Effector CD4-positive, alpha-beta T cell (primary cell): ENCODE measurements around the gene SLC46A3.
"Not testable (repeated sequence)": the region's sequence is repeated elsewhere in the genome, so short reads cannot be mapped to it uniquely, and the experiment has no call there.

ENCODE experiments used
- DNase-seq: peaks from one replicate; pipeline ENCODE4 v3.0.0-alpha.2; 2020
- total RNA-seq: gene quantifications from one replicate; lab custom pipeline; 2026; lab: John Stamatoyannopoulos, UW

SLC46A3 gene
- total RNA-seq = 22.9 reads per million, percentile 50 among the genes with 10 or more reads in this experiment

- peak; percentile 96 for DNase-seq
Observed at GRCh38 chr13:28718543-28719226, at the start of gene SLC46A3. SLC46A3 (minus strand) TSS chr13:28718970; CDS start chr13:28717998, 972 bp downstream.

- no peak for DNase-seq
Observed at GRCh38 chr13:28763887-28764286, 45.1 kb upstream of the SLC46A3 start.

- DNase-seq = no peak
Observed at GRCh38 chr13:28761586-28761985, 42.8 kb upstream of the SLC46A3 start.

- DNase-seq = no peak
Observed at GRCh38 chr13:28755546-28755870, 36.7 kb upstream of the SLC46A3 start.

- no peak for DNase-seq
Observed at GRCh38 chr13:28754698-28755545, 36.2 kb upstream of the SLC46A3 start.

- no peak for DNase-seq
Observed at GRCh38 chr13:28753946-28754345, 35.2 kb upstream of the SLC46A3 start.

GRCh38 chr13:28753208-28753892, 34.6 kb upstream of the SLC46A3 start:
- no peak for DNase-seq

- no peak for DNase-seq
Observed at GRCh38 chr13:28751175-28751960, 32.6 kb upstream of the SLC46A3 start.

GRCh38 chr13:28750187-28751045, 31.6 kb upstream of the SLC46A3 start:
- DNase-seq = no peak

- no peak for DNase-seq
Observed at GRCh38 chr13:28747851-28748250, 29.1 kb upstream of the SLC46A3 start.

GRCh38 chr13:28746287-28746612, 27.5 kb upstream of the SLC46A3 start:
- DNase-seq = no peak

GRCh38 chr13:28744656-28745055, 25.9 kb upstream of the SLC46A3 start:
- no peak for DNase-seq

- no peak for DNase-seq
Observed at GRCh38 chr13:28744091-28744536, 25.3 kb upstream of the SLC46A3 start.

GRCh38 chr13:28743499-28744083, 24.8 kb upstream of the SLC46A3 start:
- DNase-seq = no peak

GRCh38 chr13:28743020-28743419, 24.2 kb upstream of the SLC46A3 start:
- no peak for DNase-seq

GRCh38 chr13:28742445-28742844, 23.7 kb upstream of the SLC46A3 start:
- DNase-seq = not testable (repeated sequence)

GRCh38 chr13:28741084-28741491, 22.3 kb upstream of the SLC46A3 start:
- no peak for DNase-seq

- no peak for DNase-seq
Observed at GRCh38 chr13:28739376-28739775, 20.6 kb upstream of the SLC46A3 start.

GRCh38 chr13:28735481-28736029, 16.8 kb upstream of the SLC46A3 start:
- no peak for DNase-seq

GRCh38 chr13:28734906-28735305, 16.1 kb upstream of the SLC46A3 start:
- no peak for DNase-seq

GRCh38 chr13:28730762-28731161, 12.0 kb upstream of the SLC46A3 start:
- DNase-seq = no peak
